GM20000 (cell line): ENCODE measurements around the gene FLOT1.

Experiments
- DNase-seq: peaks from one replicate; pipeline ENCODE4 v3.0.0; 2012; ENCODE audit warnings: low spot score
- CTCF ChIP-seq: IDR thresholded peaks from 2 replicates; pipeline ENCODE4 v1.5.1; 2012; ENCODE audit warnings: mild to moderate bottlenecking, control low read depth; ENCODE audit errors: extremely low read depth, missing control alignments

FLOT1 gene

GRCh38 chr6:30741063-30741779 lies 1.3 kb downstream of the FLOT1 start:
- TF ChIP-seq CTCF = no peak
- DNase-seq = no peak

GRCh38 chr6:30740540-30740870 lies 2.0 kb downstream of the FLOT1 start:
- no peak for DNase-seq
- no peak for TF ChIP-seq CTCF

DNA sequence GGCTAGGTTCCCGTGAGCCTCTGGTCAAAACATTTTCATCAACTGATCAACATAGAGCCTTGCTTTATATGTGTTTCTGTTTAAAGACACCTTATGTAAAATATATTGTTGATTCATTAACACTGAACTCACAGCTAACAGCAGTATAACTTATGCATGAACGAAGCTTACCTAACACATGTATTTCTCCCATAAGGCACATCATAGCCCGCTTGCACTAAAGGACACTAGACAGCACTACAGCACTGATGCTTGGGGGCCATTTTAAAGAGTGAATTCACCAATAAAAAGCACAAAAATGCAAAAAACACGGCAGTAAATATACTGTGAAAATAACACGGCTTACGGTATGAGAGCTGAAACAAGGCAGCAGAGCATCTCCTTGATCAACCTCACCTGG lies 4.0 kb downstream of the FLOT1 start:
- no peak for TF ChIP-seq CTCF
- no peak for DNase-seq

GRCh38 chr6:30735668-30736314 lies 6.7 kb downstream of the FLOT1 start:
- no peak for TF ChIP-seq CTCF
- DNase-seq = peak; percentile 41

DNA sequence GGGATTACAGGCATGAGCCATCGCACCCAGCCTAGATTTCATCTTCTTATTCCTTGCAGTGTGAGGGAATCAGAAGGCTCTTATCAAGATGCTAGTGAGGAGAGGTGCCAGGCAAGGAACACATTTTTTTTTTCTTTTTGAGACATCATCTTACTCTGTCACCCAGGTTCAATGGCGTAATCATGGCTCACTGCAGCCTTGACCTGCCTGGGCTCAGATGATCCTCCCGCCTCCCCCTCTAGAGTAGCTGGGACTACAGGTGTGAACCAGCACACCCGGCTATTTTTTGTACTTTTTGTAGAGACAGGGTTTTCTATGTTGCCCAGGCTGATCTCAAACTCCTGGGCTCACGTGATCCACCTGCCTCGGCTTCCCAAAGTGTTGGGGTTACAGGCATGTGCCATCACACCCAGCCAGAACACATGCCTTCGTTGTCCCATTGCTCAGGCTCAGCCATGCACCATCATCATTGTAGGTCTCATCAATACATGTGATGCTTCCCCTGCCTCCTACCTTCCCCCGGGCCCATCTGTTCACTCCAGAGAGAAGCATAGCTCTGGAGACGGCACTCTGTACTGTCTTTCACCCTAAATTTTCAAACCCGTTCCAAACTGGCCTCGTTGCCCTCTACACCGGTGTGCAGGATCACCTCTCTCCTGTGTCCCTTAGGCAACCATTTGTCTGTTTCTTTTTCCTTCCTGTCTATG lies 10.1 kb downstream of the FLOT1 start:
- no peak for TF ChIP-seq CTCF
- no peak for DNase-seq

DNA sequence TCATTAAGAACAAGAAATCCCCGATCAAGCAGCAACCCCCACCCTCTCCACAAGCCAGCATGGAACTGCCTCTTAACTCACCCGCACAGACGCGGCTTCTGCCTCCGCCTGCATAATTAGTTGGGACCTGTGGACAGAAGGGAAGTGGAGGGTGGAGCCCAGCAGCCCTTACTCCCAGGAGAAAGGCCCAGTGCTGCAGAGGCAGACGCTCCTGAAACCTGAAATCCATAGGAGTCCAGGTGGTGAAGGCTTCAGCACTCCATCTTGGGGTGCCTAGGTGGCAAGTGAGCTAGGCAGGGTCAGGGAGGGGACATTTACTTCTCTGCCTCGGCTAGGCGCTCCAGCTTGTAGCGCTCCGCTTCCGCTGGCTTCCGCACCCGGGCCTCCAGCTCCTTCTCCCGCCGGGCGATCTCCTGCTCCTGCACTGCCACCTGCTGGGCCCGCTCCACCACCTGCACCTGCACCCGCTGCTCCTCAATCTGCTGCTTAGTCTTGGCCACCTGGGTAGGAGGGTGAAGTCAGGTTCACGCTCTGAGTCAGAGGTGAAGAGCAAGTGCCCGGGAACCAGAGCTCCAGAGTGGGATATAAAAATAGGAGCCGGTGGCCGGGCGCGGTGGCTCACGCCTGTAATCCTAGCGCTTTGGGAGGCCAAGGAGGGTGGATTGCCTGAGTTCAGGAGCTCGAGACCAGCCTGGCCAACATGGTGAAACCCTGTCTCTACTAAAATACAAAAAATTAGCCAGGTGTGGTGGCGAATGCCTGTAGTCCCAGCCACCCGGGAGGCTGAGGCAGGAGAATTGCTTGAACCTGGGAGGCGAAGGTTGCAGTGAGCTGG lies 11.7 kb downstream of the FLOT1 start:
- TF ChIP-seq CTCF = peak; percentile 96
- DNase-seq = peak; percentile 76
